Aorta (tissue), 5 donors: ENCODE results near the gene SELENOS. TPM values are rescaled to one million over a fixed set of nuclear protein-coding genes. Genes with fewer than 3 reads are reported as not detected.
"Not testable (repeated sequence)": the region's sequence is repeated elsewhere in the genome, so short reads cannot be mapped to it uniquely, and the experiment has no call there.

ENCODE experiments used
- ATAC-seq: fragments of 200-7000 bp; cut with Tn5 transposase; one replicate; pipeline ENCODE4 v1.9.1; 2022; ENCODE audit warnings: moderate library complexity; ENCODE audit not compliant: low FRiP score
- DNase-seq, 2 donors: peaks; one replicate each; pipeline ENCODE4 v3.0.0-alpha.2; 2020
- H3K27ac ChIP-seq, 2 donors: one replicate each; pipeline ENCODE4 v1.5.1; 2013; ENCODE audit warnings: low read length in 2 of 2, mild to moderate bottlenecking in 2 of 2, moderate library complexity in 2 of 2, control low read depth in 1 of 2, inconsistent platforms in 1 of 2, low read depth in 1 of 2
- H3K27me3 ChIP-seq, 2 donors: one replicate each; pipeline ENCODE4 v1.6.1; 2013; ENCODE audit warnings: control low read depth in 1 of 2, low read length in 1 of 2, mild to moderate bottlenecking in 1 of 2, moderate library complexity in 1 of 2; ENCODE audit not compliant: insufficient read depth in 2 of 2, control insufficient read depth in 1 of 2
- H3K36me3 ChIP-seq, 2 donors: one replicate each; pipeline ENCODE4 v1.6.1; 2013; ENCODE audit warnings: control low read depth in 1 of 2, low read length in 1 of 2, mild to moderate bottlenecking in 1 of 2; ENCODE audit not compliant: insufficient read depth in 2 of 2, control insufficient read depth in 1 of 2
- H3K4me1 ChIP-seq, 2 donors: one replicate each; pipeline ENCODE4 v1.6.1; 2013; ENCODE audit warnings: low read length in 2 of 2, control low read depth in 1 of 2, mild to moderate bottlenecking in 1 of 2, moderate library complexity in 1 of 2; ENCODE audit not compliant: insufficient read depth in 2 of 2, control insufficient read depth in 1 of 2
- H3K4me3 ChIP-seq, 2 donors: one replicate each; pipeline ENCODE4 v1.5.1; 2013; ENCODE audit warnings: low read length in 2 of 2, control low read depth in 1 of 2, mild to moderate bottlenecking in 1 of 2
- H3K9me3 ChIP-seq: one replicate; pipeline ENCODE4 v1.6.1; 2013; ENCODE audit warnings: mild to moderate bottlenecking, low read length; ENCODE audit not compliant: control insufficient read depth
- WGBS, 2 donors: extraction: QIAGEN DNeasy Blood & Tissue Kit; methylation state at CpG; one replicate each; pipeline ENCODE4 v1.1.7; 2013; 5-methylcytosine and 5-hydroxymethylcytosine counted together
- intact Hi-C, 2 donors: fragments of 100-400 bp; cut with DNase I; formaldehyde crosslinking; loops; one replicate each; pipeline versions ENCODE4 v1.14.2 to v1.15.0; 2022
- polyA plus RNA-seq, 2 donors: library from polyadenylated mRNA; stranded (reverse); fragments of 200-250 nt; gene quantifications; one replicate each; pipeline ENCODE4 v1.2.3, GENCODE V29; 2013
- total RNA-seq, 2 donors: library from RNA; stranded (reverse); fragmentation: NEBNext Ultra II Directional; extraction: Animal tissue kit (Norgen Biotek cat#: 25700); gene quantifications; one replicate each; pipeline ENCODE4 v1.2.1, GENCODE V29; 2021
- donor health status: healthy with polysubstance abuse.
- donor health status: Bipolar disorder and iron deficiency.
- donor health status: DM: no; HTN: no; CAD: no.
- donor health status: DM: no; HTN: no; CAD: no.
- donor health status: DM: yes; HTN: yes; CAD: no.

Gene SELENOS
- total and polyA plus RNA-seq, 4 donors, result 69.0 to 123 (median 94.7) TPM

DNA sequence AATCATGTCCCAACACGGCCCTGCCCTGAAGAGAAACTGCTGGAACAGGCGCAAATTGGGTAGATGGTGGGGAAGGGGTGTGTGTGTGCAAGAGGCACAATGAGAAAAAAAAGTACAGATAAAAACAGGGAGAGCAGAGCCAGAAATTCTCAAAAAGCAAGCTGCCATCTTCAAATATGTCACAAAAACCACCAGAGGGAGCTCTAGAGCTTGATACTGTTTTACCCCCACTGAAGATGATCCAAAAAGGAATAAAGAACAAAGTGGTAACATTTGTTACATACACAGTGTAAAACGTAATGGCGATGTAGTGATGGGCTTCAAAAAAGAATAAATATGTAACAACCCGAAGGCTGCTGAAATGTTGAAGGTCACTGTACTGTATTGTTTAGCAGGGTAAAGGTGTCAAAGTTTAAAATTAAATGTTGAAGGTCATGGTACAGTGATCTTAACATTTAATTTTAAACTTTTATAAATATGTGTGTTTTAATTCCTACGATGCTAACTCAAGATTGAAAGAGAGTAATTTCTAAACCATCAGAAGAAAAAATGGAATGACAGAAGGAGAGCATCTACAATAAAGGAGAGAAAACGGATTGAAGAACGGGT lies 11.7 kb upstream of the SELENOS start:
- H3K36me3 ChIP-seq, result peaks cover 2 to 4% of the 10 kb centered on the region in 2 donors
- DNase-seq (no peak), ATAC-seq (no peak)
- no peak overlapping the region for H3K4me3 ChIP-seq
- no peaks in the 10 kb centered on the region for H3K9me3 ChIP-seq
- H3K27ac ChIP-seq, result no peak overlapping the region
- intact Hi-C loops, result no loop called here
- 79 to 82% methylated on average over 8 of the region's 8 CpGs for WGBS, 2 donors
- no peaks in the 10 kb centered on the region for H3K4me1 ChIP-seq
- no peaks in the 10 kb centered on the region for H3K27me3 ChIP-seq

DNA sequence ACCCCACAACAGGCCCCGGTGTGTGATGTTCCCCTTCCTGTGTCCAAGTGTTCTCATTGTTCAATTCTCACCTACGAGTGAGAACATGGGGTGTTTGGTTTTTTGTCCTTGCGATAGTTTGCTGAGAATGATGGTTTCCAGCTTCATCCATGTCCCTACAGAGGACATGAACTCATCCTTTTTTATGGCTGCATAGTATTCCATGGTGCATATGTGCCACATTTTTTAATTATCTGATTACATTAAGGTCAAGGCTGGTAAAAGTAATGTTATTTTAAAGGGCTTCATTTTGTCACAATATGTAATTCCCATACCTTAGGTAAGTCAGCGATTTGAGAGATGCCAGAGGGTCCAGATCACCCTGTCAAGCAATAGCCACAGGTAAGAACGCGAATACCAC lies 10.1 kb upstream of the SELENOS start:
- H3K4me3 ChIP-seq, DNase-seq, intact Hi-C loops, ATAC-seq, H3K9me3 ChIP-seq, H3K36me3 ChIP-seq, H3K4me1 ChIP-seq, H3K27ac ChIP-seq, H3K27me3 ChIP-seq: not testable (repeated sequence)
- WGBS, 2 donors, result 95 to 98% methylated on average over 6 of the region's 6 CpGs

DNA sequence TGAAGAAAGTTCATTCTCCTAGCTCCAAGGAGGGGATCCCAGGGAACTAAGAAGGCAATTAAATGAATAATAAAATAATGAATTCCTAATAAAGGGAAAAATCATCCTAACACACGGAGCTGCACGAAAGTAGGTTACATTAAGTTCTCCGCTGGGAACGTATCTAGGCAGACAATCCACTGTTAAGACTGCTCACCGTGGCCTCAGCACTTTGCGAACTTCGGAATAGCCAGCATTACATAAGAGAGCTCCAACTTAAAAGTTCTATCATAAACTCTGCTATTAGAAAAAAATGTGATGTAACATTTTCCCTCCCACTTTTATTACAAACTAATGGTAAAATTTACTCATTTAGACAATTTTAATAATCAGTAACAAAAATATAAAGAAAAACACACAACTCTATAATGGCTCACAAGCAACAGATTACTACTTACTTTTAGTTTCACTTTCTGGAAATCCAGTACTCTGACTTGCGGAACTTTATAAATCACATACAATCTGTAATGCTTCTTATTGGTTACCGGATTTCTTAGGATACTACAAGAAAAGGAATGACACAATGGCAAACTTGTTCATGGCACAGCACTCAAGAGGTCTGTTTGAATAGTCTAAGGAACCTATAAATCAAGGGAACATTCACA lies 9.3 kb upstream of the SELENOS start:
- intact Hi-C loops, result no loop called here
- Histone ChIP-seq H3K9me3 (no peaks in the 10 kb centered on the region), H3K4me3 (no peak overlapping the region), H3K27me3 (no peaks in the 10 kb centered on the region), H3K27ac (no peak overlapping the region), H3K36me3 (peaks cover 2 to 7% of the 10 kb centered on the region in 2 donors), H3K4me1 (no peaks in the 10 kb centered on the region)
- DNase-seq (no peak), ATAC-seq (no peak)
- WGBS, 2 donors, result 91 to 93% methylated on average over 9 of the region's 9 CpGs

DNA sequence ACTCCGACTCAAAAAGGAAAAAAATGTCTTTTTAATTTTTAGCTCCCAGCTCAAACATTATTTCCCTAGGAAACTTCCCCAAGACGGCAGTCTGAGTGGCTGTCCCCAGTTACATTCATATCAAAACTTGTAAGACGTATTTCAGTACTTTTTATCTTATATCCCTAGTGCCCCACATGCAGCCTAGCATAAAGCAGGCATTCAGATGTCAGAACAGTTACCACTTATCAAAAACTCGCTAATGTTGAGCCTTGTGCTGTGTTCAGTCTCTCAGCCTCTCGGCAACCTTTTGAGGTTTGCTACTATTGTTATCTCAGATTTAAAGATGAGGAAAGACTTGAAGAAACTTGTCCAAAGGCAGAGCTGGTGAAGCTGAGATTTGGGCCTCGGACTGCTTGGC lies 6.6 kb upstream of the SELENOS start:
- peaks cover 2 to 11% of the 10 kb centered on the region in 2 donors for H3K36me3 ChIP-seq
- H3K9me3 ChIP-seq, result no peaks in the 10 kb centered on the region
- WGBS, 2 donors, result 84 to 96% methylated on average over 6 of the region's 6 CpGs
- ATAC-seq, result no peak
- no peaks in the 10 kb centered on the region for H3K4me1 ChIP-seq
- no peak overlapping the region for H3K27ac ChIP-seq
- no peak for DNase-seq
- no peak overlapping the region for H3K4me3 ChIP-seq
- intact Hi-C loops, result no loop called here
- no peaks in the 10 kb centered on the region for H3K27me3 ChIP-seq

DNA sequence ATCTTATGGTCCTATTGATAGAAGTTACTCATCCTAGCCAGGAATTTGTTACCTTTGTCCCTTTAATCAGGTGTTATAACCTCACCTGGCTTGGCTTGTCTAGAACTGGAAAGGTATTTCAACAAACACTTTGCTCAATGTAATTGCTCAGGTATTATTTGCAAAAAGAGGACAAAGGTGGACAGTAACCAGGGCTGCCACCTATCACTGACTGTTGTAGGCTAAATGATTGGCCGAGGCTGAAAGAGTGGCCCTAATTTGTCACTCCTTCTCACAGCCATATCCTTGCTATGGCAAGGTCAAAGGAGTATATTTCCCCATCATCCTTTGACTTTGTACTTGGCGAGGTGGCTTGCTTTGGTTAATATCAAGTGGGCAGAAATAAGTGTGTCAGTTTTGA lies 2.7 kb upstream of the SELENOS start:
- Histone ChIP-seq H3K27ac (no peak overlapping the region), H3K27me3 (no peaks in the 10 kb centered on the region), H3K4me3 (no peak overlapping the region), H3K9me3 (no peaks in the 10 kb centered on the region), H3K36me3 (peaks cover 2 to 7% of the 10 kb centered on the region in 2 donors), H3K4me1 (no peaks in the 10 kb centered on the region)
- no peak for DNase-seq
- no peak for ATAC-seq
- WGBS, 2 donors, result 87 to 89% methylated on average over 2 of the region's 2 CpGs
- intact Hi-C loops, result no loop called here

DNA sequence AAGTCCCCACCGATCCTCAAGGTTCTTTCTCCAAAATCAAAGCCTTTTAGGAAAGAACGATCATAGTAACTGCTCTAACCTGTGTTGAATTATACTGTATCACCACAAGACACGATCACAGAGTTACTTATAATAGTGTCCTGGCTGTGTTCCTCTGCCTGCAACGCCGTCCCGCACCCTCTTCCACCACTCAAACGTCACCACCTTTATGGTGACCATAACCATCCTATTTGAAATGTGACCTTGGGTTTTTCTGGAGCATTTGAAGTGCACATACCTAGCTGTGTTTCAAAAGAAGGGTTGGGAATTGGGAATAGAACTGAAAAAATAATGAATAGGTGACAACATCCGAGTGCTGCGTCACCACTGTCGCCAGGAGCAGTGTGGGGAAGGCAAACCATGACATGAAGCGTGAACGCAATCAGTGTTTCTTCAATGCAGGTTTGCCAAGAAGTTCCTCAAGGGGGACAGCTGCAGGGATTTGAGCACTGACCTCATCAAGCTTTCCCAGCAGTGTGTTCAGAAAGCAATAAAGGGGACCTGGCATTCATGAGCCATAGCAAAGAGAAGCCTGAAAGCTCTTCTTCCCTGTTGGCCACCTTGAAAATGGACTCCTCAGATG lies 769 bp upstream of the SELENOS start:
- Histone ChIP-seq H3K27me3 (no peaks in the 10 kb centered on the region), H3K9me3 (no peaks in the 10 kb centered on the region), H3K27ac (no peak overlapping the region), H3K4me1 (no peaks in the 10 kb centered on the region), H3K36me3 (peaks cover 4 to 14% of the 10 kb centered on the region in 2 donors), H3K4me3 (no peak overlapping the region)
- 77 to 78% methylated on average over 12 of the region's 12 CpGs for WGBS, 2 donors
- DNase-seq, result no peak
- intact Hi-C loops, result loop anchor here in 1 of 2 donors (1.0 kb wide), 1 partner anchor 17 kb away; the partner anchor contains the start of gene SNRPA1
- ATAC-seq, result no peak

DNA sequence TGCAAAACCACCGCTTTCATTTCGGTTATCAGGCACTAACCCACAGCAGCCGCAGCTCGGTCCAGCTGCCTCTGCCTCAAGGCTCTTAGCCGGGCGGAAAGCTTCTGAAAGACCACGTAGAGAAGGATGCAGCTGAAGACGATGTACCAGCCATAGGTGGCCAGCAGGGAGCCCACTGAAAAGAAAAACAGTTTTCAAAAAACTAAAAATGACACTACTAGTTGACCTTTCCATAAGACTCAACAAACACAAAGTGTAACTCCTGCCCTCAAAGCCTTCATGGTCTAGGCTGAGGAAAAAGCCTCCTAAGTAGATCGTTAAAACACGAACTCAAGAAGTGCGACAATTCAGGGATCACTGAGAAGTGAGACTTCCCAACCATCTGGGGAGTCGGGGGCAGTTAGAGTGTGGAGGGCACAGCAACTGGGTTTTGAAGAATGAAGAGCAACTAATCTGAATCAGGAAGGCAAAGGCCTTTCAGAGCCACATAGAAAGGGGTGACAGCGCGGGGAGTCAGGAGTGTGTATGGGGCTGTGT lies 716 bp downstream of the SELENOS start:
- Histone ChIP-seq H3K4me1 (no peaks in the 10 kb centered on the region), H3K36me3 (peaks cover 9 to 17% of the 10 kb centered on the region in 2 donors), H3K27ac (peak overlapping the region; percentile 54 to 84), H3K9me3 (no peaks in the 10 kb centered on the region), H3K27me3 (no peaks in the 10 kb centered on the region), H3K4me3 (peak overlapping the region; percentile 49 to 85)
- intact Hi-C loops, result loop anchor here in 1 of 2 donors (1.0 kb wide), 1 partner anchor 19 kb away; the partner anchor contains the start of gene SNRPA1
- DNase-seq, result no peak
- 4 to 7% methylated on average over 14 of the region's 14 CpGs for WGBS, 2 donors
- no peak for ATAC-seq

DNA sequence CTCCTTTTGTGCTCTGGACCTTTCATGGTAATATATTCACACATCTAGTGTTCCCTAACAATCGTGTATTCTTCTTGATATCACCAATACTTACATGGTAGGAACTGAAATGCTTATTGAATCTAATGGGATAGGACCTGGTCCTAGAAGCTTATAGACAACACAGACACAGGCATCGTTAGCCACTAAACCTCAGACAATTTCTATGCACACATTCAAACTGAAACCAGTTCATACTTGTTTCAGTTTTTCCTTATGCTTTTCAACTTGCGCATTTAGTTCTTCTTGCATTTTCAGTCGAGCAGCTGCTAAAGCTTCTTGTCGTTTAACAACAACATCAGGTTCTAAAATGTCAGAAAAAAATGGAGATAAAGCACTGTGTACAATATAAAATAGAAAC lies 2.3 kb downstream of the SELENOS start:
- Histone ChIP-seq H3K27ac (no peak overlapping the region), H3K4me3 (no peak overlapping the region), H3K27me3 (no peaks in the 10 kb centered on the region), H3K4me1 (no peaks in the 10 kb centered on the region), H3K9me3 (no peaks in the 10 kb centered on the region), H3K36me3 (peaks cover 13% of the 10 kb centered on the region in 2 donors)
- no peak for ATAC-seq
- intact Hi-C loops, result no loop called here
- WGBS, 2 donors, result 84 to 85% methylated on average over 5 of the region's 5 CpGs
- DNase-seq, result no peak
